Brain microvascular endothelial cell (primary cell): ENCODE results near the gene RAB11B.
A peak's percentile ranks its signal among the peaks of the same experiment; 100 is the strongest.
"Not testable (repeated sequence)": the region's sequence is repeated elsewhere in the genome, so short reads cannot be mapped to it uniquely, and the experiment has no call there.

Experiments used
- DNase-seq: peaks from one replicate; pipeline ENCODE4 v3.0.0-alpha.2; 2020
- H3K27ac ChIP-seq: fragments of 250-450 bp; sonication (Bioruptor Pico); 2 replicates; pipeline ENCODE4 v1.5.1; 2020; ENCODE audit warnings: mild to moderate bottlenecking, moderate library complexity
- H3K27me3 ChIP-seq: fragments of 250-450 bp; sonication (Bioruptor Pico); replicated peaks from 2 replicates; pipeline ENCODE4 v1.5.1; 2020; ENCODE audit warnings: mild to moderate bottlenecking
- H3K36me3 ChIP-seq: fragments of 250-450 bp; sonication (Bioruptor Pico); replicated peaks from 2 replicates; pipeline ENCODE4 v1.5.1; 2020; ENCODE audit warnings: mild to moderate bottlenecking
- H3K4me3 ChIP-seq: 2 replicates; pipeline ENCODE4 v1.5.1; 2011; ENCODE audit warnings: low read depth, mild to moderate bottlenecking, control low read depth, low read length, moderate library complexity
- CTCF ChIP-seq: IDR thresholded peaks from 2 replicates; pipeline ENCODE4 v1.5.1; 2011; ENCODE audit warnings: low read depth, mild to moderate bottlenecking, moderate library complexity, low read length, control low read depth, inconsistent platforms; ENCODE audit errors: missing control alignments
- in situ Hi-C: cut with HindIII; loops from 2 replicates; pipeline ENCODE4 v1.10.0; 2017; ENCODE audit warnings: low sequenced_read_pairs, low pct_ligation_motif_present

Gene RAB11B

GRCh38 chr19:8389891-8390616, at the start of gene RAB11B:
TSS of gene RAB11B (plus strand) at chr19:8390360. CDS start at chr19:8390417, 57 bp downstream.
- Histone ChIP-seq H3K27me3 (no peaks in the 10 kb centered on the region), H3K27ac (peak within 1 kb of the TSS; percentile 97), H3K4me3 (peak within 1 kb of the TSS; percentile 72), H3K36me3 (no peaks in the 10 kb centered on the region)
- TF ChIP-seq CTCF, result no peak
- in situ Hi-C loops, result no loop called here
- DNase-seq, result peak; percentile 100

GRCh38 chr19:8341504-8341903, 48.7 kb upstream of the RAB11B start:
- H3K27me3 ChIP-seq, H3K36me3 ChIP-seq, in situ Hi-C loops, DNase-seq, H3K4me3 ChIP-seq, H3K27ac ChIP-seq: not testable (repeated sequence)

GRCh38 chr19:8342316-8342683, 47.9 kb upstream of the RAB11B start:
- DNase-seq, result no peak
- H3K27ac ChIP-seq, result no peak overlapping the region
- in situ Hi-C loops, result no loop called here
- H3K27me3 ChIP-seq, result no peaks in the 10 kb centered on the region
- no peaks in the 10 kb centered on the region for H3K36me3 ChIP-seq
- no peak for TF ChIP-seq CTCF
- peak overlapping the region; percentile 3 for H3K4me3 ChIP-seq

GRCh38 chr19:8342684-8343482, 47.3 kb upstream of the RAB11B start, which contains the start of gene KANK3:
TSS of gene KANK3 (minus strand) at chr19:8343262. CDS start at chr19:8337828, 5,434 bp downstream.
- no peak within 1 kb of the TSS for H3K27ac ChIP-seq
- no peak for TF ChIP-seq CTCF
- H3K27me3 ChIP-seq, result no peaks in the 10 kb centered on the region
- peak; percentile 96 for DNase-seq
- in situ Hi-C loops, result no loop called here
- peak within 1 kb of the TSS; percentile 55 for H3K4me3 ChIP-seq
- H3K36me3 ChIP-seq, result no peaks in the 10 kb centered on the region

GRCh38 chr19:8343483-8343844, 46.7 kb upstream of the RAB11B start:
- peak overlapping the region; percentile 34 for H3K4me3 ChIP-seq
- TF ChIP-seq CTCF, result no peak
- in situ Hi-C loops, result no loop called here
- no peaks in the 10 kb centered on the region for H3K36me3 ChIP-seq
- H3K27ac ChIP-seq, result no peak overlapping the region
- DNase-seq, result no peak
- no peaks in the 10 kb centered on the region for H3K27me3 ChIP-seq

GRCh38 chr19:8349629-8350372, 40.4 kb upstream of the RAB11B start:
- H3K36me3 ChIP-seq, H3K27ac ChIP-seq, DNase-seq, in situ Hi-C loops, H3K27me3 ChIP-seq, H3K4me3 ChIP-seq: not testable (repeated sequence)
